Hematopoietic multipotent progenitor cell (in vitro differentiated cells): Measurements from ENCODE around the gene CAP2. TPM values are rescaled to one million over a fixed set of nuclear protein-coding genes. Genes with fewer than 3 reads are reported as not detected.

Experiments used
- DNase-seq, 3 donors: peaks; one replicate each; pipeline ENCODE4 v3.0.0-alpha.2; 2011 to 2015; ENCODE audit warnings: low read depth in 2 of 3, low spot score in 2 of 3
- total RNA-seq: library from RNA; depleted of rRNA; stranded (reverse); fragments of >200 nt; gene quantifications from one replicate; pipeline ENCODE4 v1.2.3, GENCODE V29; 2012

CAP2 gene
- total RNA-seq, 1 donor = under 0.01 TPM

DNA sequence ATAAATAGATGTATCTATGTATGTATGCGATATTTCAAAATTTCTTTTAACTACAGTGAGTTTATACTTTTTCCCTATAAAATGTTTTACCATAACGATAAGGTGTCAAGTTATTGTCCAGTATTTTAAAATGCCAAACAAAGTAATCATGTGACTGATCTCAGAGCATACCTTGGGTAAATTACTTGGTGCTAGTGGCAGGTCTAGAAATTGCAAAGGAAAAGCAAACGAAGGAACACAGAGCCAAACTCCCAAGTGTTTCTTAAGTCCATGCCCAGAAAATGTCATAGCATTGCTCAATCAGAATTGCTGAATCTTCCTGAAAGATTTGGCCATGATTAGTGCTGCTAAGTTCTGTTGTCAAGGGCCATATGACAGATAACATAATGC is 77.5 kb downstream of the CAP2 start:
- DNase-seq = no peak

DNA sequence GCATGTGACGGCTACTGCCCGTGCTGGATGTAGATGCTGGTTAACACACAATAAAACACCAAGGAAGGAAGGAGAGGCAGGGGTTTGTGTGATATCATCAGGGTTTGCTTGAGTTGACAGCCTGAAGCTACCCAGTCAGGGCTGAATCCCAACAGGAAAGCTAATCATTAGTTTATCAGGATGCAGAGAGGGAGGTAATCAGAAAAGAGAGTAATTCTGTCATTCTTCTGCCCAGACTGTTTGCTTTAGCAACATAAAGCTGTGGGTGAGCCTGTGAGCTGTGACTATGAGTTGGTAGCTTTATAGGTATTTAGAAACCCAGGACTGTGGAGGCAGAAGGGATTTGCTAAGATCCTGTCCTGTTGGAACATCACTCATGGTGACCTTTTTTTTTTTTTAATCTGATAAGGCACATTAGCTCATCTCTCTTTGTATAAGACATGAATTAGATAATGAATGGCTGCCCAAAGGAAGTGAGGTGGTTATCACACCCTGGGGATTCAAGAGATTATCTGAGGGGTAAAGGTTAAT is 79.3 kb downstream of the CAP2 start:
- DNase-seq = no peak

DNA sequence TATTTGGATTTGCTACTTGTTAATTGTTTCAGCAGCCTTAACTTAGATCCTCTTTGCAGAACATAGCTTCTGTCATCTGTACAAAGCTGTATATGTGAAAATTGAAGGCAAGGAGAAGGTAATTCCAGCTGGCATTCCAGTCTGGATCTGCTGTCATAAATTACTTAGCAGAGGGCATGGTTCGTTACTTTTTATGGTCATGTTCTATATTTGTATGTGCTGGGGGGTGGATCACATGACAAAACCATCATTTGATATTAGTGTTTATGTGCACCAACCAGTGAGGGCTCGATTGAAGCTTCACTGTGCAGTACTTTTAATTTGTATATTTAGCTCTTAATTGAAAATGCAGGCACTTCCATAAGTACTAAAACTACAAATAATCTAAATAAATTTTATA is 80.2 kb downstream of the CAP2 start:
- DNase-seq = no peak

DNA sequence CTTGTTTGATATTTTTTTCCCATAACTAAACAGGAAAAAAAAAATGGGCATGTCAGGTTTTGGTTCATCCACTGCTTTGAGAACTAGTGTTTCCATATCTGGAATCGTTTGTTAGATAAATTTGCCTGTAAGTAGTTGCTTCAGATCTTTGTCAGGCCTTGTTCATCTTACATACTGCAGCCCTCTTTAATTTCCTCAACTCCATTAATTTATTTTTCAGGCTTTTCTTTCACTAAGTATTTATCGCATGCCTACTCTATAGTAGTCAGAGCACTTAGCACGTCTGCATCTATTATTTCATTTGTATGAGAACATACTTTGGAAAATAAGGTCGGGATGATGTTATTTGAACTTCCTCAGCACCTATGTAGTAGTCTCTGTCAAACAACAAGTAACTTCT is 80.9 kb downstream of the CAP2 start:
- DNase-seq = no peak

DNA sequence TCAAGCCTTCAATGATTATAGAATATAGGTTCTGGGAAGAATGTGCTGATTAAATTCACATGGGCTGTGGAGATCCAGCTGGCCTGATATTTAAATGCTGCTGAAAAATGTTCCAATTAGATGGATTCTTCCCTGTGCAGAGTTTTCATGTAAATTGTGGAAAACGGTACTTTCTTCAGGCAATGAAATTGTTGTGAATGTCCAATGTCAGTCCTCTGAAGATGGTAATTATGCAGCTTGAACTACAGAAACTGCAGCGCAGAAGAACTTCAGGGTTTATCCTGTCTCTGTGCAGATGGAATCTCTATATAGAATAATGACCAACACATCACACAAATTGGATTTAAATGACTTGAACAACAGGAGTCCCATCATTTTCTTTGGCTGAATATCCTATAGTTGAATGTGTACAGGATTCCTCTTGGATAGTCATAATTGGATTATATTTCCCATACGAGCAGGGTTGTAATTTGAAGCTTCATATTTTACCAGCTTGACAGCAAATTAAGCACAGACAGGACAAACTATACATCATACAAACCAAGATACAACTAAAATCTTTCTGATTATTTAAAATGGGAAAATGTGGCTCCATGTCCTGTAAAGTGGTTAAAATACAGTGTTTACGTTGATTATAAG is 82.3 kb downstream of the CAP2 start:
- no peak for DNase-seq

DNA sequence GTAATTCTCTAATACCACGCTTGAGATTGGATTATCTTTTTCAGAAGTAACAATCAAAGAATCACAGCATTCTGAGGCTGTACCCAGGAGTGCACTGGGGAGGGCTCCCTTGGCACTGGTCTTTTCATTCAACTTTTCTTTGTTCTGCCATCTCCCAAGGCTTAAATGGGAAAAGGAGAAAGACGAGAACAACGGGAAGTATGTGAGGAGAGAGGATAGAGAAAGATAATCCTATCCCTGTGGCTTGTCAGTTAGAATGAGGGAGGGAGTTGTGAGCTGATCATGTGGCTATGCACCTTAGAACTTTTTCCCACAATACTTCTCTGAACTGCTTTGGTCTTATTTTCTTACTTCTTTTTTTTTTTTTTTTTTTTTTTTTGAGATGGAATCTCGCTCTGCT is 83.1 kb downstream of the CAP2 start:
- no peak for DNase-seq

DNA sequence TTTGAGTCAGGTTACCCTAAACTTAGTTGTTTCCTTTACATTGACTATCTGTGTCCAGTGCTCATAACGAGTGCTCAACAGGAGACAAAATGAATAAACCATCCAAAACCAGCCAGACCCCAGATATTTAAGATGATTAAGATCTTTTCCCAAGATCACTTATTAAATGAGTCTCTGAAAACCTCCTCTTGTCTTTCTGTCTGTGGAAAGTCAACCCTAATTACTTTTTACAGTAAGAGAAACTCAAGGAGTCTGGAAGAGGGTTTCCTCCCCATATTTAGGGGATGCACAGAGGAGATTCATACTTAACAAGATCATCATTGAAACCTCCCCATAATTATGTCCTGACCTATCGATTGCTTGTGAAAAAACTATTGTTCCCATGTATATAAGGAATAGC is 84.0 kb downstream of the CAP2 start:
- DNase-seq = no peak

DNA sequence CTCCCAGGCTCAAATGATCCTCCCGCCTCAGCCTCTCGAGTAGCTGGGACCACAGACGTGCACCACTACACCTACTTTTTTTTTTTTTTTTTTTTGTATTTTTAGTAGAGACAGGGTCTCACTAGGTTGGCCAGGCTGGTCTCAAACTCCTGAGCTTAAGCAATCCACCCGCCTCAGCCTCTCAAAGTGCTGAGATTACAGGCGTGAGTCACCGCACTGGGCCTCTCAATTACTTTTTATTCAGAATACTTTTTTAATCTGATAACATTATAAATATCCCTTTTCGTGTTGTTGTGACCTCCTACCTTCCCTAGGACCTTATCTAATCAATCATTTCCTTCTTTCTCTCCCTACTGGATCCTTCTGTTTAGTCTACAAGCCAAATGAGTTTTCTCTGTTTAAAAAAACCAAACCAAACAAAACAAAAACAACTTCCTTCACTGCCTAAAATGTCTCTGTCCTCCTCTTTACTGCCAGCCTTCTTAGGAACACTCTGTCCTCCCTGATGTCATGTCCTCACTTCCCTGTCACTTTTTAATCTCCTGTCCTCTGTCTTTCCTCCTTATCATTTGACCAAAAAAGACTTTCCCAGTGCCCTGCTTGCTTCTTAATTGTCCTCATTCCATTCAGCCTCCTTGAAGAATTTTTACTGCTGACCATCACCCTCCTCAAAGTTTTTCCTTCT is 85.0 kb downstream of the CAP2 start:
- no peak for DNase-seq

DNA sequence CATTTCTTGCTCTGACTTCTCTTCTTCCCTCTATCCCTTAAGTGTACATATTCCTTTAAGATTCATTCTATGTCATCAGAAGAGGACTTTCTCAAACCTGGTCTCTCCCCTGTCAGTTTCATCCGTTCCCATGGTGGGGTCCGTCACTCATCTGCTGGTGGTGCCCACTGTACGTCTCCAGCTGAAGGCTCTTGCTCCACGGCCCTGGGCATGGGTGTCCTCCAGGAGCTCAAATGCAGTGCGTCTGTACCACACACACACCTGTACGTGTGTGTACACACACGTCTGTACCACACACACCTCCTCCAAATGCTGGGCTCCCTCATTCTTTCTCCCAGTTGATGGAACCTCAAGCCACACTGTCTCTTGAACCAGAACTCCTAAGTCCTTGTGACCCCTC is 85.6 kb downstream of the CAP2 start:
- no peak for DNase-seq

DNA sequence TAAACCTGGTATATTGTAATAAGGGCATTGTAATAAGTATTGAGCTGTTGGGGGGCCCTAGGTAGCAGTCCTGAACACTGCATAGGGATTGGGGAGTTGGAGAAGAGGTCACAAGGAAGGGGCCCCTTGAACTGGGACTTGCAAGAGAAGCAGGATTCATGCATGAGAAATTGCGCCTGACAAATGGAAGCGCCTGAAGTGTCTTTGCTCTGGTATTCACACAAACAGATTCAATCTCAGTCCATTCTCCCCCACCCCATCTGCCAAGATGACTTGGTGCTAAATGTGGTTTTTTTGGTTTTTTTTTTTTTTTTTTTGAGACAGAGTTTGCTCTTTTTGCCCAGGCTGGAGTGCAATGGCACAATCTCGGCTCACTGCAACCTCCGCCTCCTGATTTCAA is 87.1 kb downstream of the CAP2 start:
- no peak for DNase-seq

DNA sequence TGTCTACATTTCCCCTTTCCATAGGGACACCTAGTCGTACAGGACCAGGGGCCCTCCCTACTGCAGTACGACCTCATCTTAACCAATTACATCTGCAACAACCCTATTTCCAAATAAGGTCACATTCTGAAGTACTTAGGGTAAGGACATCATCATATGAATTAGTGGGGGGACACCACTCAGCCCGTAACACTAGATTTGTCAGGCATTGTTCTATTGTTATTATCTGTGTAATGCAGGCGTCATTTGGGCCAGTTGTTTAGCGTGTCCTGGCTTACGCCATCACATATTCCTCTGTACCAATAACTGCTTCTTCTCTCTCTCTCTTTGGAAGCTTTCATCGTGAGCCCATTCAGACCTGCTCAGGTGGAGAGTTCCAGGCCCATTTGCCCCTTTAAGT is 89.3 kb downstream of the CAP2 start:
- DNase-seq = no peak

DNA sequence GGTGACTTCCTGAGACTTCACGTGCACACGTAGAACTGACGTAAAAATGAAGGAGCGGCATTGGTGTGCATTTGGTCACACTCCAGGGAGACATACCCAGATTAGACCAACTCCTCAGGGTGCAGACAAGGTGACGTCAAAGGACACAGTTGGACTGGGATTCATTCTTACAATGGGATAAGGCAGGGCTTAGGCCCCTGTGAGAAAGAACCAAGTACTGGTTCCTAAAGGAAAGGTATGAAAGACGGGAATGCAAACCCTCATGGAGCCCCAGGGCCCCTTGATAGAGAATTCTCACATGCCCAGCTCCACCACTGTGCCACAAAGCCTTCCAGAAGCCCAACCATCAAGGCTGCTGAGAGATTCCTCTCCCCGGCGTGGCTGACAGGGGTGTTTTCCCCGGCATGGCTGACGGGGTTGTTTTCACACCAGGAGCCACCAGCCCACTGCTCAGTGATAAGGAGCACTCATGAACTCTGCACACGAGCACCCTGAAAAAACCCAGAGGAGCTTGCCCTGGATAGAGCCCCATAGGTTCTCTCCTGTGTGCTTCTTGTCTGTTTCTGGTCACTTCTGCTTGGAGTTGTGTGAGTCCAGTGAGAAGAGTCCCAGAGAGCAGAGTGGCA is 90.1 kb downstream of the CAP2 start:
- no peak for DNase-seq

DNA sequence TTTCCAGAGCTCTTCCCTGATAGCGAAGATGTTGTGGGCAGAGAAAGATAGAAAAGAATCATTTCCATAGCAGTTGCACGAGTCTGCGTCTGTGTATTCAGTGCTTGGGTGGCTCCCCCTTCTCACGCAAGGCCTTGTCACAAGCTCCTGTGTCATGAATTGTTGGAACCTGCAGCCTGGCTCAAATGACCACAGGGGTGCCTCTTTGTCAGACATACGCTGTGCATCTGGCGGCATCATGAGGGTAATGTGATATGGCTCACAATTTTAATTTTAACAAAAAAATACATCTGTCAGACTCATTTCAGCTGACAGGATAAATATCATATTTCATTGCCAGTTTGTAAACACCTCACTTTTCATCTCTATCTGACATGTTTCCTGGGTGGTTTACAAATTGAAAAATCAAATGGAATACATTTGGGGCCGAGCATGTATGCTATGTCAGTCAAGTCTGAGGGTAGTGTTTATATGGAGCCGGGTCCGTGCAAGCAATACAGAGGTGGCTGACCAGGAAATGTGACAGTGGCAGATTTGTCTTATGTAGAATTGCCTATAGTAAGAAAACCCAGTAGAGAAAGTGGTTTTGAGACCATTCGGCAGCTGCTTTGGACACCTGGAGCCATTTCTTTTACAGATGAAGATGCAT is 90.9 kb downstream of the CAP2 start:
- no peak for DNase-seq

DNA sequence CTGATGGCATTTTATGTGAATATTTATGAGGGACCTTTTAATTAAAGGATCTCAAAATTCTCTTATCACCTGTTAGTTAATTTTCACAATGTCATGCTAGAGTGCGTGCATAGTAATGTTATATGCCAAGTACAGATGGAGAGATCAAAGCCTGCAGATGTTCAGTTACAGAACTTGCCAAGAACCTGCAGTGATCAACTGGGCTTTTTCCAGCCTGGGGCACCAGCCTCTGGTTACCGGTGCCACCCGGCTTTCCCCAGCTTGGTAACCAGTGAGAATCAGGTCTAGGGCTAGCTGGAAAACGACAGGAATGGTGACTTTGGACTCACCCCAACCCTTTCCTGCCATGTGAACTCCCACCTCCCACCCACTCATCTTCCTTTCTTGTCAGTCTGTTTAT is 91.8 kb downstream of the CAP2 start:
- no peak for DNase-seq

DNA sequence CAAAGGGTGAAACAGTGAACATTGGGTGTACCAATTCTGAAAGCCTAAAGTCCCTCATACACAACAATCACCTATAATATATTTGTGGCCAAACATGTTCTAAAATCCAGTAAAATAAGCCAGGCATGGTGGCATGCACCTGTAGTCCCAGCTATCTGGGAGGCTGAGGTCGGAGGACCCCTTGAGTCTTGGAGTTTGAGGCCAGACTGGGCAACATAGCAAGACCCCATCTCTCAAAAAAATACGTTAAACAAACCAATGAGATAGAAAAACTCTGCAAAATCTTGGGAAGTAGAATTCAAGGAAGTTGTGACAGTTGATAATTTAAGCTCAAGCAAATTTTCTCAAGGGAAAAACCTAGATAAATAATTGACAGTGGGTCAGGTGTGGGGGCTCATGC is 92.6 kb downstream of the CAP2 start:
- DNase-seq = no peak

DNA sequence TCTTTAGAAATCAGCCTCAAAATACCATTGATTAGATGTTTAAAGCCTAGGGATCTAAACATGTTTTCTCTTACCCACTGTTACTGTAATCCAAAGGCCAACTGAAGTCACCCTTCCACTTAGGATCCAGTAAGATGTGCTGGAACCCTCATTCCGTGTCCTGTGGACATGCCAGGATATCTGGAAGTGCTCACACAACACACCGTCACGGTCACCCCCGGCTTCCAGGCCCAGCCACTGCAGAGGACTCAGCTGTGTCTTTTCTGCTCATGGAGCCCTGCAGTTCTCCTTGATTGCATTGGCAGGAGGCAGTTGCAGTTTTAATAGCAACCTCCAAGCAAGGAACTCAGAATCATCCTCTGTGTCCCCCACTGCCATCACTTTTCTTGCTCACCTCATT is 93.3 kb downstream of the CAP2 start:
- DNase-seq = no peak

DNA sequence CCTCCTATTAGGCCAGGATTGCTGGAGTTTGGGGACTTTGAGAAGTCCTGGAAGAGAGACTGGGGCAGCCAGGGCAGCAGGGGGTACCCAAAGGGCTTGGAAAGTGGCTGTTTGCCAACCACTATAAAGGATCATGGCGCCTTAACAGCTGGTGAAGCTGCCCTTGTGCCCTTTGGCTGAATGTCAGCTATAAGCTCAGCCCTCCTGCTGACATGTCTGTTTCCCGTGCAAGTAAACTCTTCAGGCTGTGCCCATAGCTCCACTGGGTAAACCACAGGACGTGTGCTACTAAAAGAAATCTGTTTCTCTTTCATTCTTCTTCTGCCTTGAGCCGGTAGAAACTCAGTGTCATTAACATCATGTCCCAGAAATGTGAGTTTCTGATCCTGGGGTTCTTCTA is 97.3 kb downstream of the CAP2 start:
- peak in 1 of 3 donors; percentile 34 for DNase-seq

DNA sequence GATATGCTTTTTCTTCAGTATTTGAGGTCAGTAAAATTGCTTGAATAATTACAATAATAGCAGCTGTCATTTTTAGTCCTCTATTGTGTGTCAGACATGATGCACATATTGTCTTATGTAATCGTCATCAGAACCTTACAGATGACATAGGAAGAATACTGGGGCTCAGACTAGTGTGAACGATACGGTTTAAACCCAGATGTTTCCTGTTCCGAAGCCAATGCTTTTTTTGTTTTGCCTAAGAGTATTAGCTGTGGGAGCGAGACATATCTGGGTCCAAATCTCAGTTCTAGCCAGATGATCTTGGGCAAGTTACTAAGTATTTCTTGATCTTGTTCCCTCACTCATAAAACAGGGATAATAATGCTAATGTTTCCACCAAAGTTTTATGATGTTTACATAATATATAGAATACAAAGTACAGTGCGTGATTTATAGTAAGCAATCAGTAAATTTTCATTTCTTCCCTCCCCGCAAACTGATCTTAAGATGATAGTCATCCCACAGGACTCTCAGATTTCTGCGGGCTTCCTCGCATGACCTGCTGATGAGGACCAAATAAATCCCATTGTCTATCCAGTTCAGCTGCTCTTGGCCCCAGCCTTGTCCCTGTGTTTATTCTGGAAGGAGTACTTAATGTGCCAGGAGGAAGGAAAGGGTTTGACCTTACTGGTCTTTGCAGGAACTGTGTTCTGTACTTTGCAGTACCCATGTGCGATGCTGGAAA is 98.2 kb downstream of the CAP2 start:
- peak in 2 of 3 donors; percentile 22 to 72 for DNase-seq

DNA sequence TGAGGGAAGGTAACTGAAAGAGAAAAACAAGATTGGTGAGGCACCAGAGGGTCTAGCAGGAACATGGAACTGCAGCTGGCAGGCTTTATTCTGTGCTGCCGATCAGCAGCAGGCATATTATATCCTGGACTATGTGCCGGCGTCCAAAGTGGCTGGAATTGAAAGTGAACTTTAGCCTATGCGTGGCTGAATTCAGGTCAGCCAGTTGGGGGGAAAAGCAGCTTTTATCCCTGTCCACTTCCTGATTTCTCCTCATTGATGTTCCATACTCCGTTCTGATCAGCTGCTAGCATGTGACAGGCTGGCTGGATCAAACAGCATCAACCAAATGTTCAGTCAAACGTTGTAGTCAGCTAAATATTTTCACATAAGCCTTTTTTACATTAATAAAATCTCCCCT is 99.0 kb downstream of the CAP2 start:
- no peak for DNase-seq

DNA sequence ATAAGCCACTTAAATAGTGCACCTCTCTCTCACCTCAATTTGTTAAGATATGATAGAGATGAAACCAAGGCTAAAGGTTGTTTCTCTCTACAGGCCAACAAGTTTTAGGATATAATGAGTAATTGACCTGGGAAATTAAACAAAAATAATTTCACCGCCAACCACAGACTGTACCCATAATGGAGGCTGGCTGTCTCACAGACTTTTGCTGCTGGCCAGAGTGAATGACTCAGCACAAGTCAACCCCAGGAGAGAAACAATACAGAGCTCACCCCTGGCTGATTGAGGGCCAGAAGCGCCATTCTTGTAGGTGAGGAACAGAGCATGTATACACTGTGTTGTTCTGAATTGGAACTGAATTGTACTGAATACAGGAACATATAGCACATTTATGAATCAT is 99.9 kb downstream of the CAP2 start:
- peak in 2 of 3 donors; percentile 33 to 73 for DNase-seq

DNA sequence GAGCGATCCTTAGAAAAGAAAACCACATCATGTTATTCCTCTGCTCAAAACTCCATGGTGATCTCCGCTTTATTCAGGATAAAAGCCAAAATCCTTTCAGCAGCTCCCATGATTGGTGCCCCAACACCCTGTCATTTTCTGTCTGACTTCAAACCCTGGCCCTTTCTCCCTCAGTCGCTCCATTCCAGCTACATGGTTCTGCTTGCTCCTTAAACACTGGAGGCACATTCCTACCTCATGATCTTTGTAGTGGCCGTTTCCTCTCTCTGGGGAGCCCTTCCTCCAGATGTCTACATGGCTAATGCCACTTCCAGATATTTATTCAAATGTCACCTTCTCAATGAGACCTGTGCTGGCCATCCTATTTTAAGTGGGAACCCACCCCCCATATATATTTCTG is 100.8 kb downstream of the CAP2 start:
- no peak for DNase-seq
